GM12801 (cell line): Measurements from ENCODE around the gene CD3E.

Experiments
- CTCF ChIP-seq: IDR thresholded peaks from one replicate; pipeline ENCODE4 v1.5.1; 2011; ENCODE audit warnings: control low read depth; ENCODE audit not compliant: insufficient read length; ENCODE audit errors: extremely low read depth

Gene CD3E

GRCh38 chr11:118304227-118304567 is 333 bp upstream of the CD3E start:
- TF ChIP-seq CTCF = no peak

GRCh38 chr11:118305726-118306125 is 1.2 kb downstream of the CD3E start:
- TF ChIP-seq CTCF = no peak

- no peak for TF ChIP-seq CTCF
Observed at GRCh38 chr11:118306556-118306955, 2.0 kb downstream of the CD3E start.

- no peak for TF ChIP-seq CTCF
Observed at GRCh38 chr11:118310271-118310670, 5.7 kb downstream of the CD3E start.

- no peak for TF ChIP-seq CTCF
Observed at GRCh38 chr11:118310781-118311485, 6.4 kb downstream of the CD3E start.

- TF ChIP-seq CTCF = no peak
Observed at GRCh38 chr11:118311518-118311917, 7.0 kb downstream of the CD3E start.

- no peak for TF ChIP-seq CTCF
Observed at GRCh38 chr11:118312328-118312727, 7.8 kb downstream of the CD3E start.
